DND-41 (cell line): ENCODE data around the gene KRTAP10-5.
"Not testable (repeated sequence)": the region's sequence is repeated elsewhere in the genome, so short reads cannot be mapped to it uniquely, and the experiment has no call there.

Source experiments
- EZH2 ChIP-seq: IDR thresholded peaks from 3 replicates; pipeline ENCODE4 v1.6.1; 2012; ENCODE audit warnings: borderline replicate concordance, low read depth, mild to moderate bottlenecking, moderate library complexity, low read length, inconsistent platforms; ENCODE audit not compliant: severe bottlenecking
- TF ChIP-seq, protein P1 (sequence below): IDR thresholded peaks from 2 replicates; pipeline ENCODE4 v1.5.1; 2012; ENCODE audit warnings: borderline replicate concordance, low read length, moderate library complexity, mild to moderate bottlenecking; ENCODE audit not compliant: poor library complexity, severe bottlenecking; ENCODE audit errors: extremely low read depth

DNA sequence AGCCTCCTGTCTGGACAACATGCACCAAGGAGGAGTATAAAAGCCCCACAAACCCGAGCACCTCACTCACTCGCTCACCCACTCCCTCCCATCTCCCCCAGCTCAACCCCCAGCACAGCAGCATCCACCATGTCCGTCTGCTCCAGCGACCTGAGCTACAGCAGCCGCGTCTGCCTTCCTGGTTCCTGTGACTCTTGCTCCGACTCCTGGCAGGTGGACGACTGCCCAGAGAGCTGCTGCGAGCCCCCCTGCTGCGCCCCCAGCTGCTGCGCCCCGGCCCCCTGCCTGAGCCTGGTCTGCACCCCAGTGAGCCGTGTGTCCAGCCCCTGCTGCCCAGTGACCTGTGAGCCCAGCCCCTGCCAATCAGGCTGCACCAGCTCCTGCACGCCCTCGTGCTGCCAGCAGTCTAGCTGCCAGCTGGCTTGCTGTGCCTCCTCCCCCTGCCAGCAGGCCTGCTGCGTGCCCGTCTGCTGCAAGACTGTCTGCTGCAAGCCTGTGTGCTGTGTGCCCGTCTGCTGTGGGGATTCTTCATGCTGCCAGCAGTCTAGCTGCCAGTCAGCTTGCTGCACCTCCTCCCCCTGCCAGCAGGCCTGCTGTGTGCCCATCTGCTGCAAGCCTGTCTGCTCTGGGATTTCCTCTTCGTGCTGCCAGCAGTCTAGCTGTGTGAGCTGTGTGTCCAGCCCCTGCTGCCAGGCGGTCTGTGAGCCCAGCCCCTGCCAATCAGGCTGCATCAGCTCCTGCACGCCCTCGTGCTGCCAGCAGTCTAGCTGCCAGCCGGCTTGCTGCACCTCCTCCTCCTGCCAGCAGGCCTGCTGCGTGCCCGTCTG, 6.6 kb downstream of the KRTAP10-5 start, which contains the start of gene KRTAP10-4:
- TF ChIP-seq, protein P1, sequence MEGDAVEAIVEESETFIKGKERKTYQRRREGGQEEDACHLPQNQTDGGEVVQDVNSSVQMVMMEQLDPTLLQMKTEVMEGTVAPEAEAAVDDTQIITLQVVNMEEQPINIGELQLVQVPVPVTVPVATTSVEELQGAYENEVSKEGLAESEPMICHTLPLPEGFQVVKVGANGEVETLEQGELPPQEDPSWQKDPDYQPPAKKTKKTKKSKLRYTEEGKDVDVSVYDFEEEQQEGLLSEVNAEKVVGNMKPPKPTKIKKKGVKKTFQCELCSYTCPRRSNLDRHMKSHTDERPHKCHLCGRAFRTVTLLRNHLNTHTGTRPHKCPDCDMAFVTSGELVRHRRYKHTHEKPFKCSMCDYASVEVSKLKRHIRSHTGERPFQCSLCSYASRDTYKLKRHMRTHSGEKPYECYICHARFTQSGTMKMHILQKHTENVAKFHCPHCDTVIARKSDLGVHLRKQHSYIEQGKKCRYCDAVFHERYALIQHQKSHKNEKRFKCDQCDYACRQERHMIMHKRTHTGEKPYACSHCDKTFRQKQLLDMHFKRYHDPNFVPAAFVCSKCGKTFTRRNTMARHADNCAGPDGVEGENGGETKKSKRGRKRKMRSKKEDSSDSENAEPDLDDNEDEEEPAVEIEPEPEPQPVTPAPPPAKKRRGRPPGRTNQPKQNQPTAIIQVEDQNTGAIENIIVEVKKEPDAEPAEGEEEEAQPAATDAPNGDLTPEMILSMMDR: not testable (repeated sequence)
- TF ChIP-seq EZH2: not testable (repeated sequence)
